ENCODE data around the gene CIAPIN1. TPM values are rescaled to one million over a fixed set of nuclear protein-coding genes. Genes with fewer than 3 reads are reported as not detected.

CIAPIN1 gene
- total RNA-seq, 1 donor from 2014 or later, result 52.3 TPM

DNA sequence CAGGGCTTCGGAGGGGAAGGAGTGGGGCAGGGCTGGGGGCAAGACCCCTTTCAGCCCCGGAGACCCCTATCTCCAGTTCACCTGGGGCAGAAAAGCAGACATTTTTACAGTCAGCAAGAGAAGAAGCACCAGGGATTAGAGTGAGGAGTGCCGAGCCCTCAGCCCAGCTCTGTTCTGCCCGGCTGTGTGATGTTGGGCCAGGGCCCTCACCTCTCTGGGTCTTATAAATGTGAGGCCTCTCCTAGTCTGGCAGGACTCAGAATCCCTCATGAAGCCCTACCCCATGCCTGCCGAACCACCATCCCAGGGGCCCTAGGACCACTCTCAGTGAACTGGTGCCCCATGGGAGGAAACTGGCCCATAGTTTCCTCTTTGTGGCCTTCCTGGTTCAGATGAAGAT lies 62.1 kb downstream of the CIAPIN1 start:
- H3K27ac Mint-ChIP-seq, result peak overlapping the region; percentile 84
- H3K4me1 Mint-ChIP-seq, result peaks cover 82% of the 10 kb centered on the region

DNA sequence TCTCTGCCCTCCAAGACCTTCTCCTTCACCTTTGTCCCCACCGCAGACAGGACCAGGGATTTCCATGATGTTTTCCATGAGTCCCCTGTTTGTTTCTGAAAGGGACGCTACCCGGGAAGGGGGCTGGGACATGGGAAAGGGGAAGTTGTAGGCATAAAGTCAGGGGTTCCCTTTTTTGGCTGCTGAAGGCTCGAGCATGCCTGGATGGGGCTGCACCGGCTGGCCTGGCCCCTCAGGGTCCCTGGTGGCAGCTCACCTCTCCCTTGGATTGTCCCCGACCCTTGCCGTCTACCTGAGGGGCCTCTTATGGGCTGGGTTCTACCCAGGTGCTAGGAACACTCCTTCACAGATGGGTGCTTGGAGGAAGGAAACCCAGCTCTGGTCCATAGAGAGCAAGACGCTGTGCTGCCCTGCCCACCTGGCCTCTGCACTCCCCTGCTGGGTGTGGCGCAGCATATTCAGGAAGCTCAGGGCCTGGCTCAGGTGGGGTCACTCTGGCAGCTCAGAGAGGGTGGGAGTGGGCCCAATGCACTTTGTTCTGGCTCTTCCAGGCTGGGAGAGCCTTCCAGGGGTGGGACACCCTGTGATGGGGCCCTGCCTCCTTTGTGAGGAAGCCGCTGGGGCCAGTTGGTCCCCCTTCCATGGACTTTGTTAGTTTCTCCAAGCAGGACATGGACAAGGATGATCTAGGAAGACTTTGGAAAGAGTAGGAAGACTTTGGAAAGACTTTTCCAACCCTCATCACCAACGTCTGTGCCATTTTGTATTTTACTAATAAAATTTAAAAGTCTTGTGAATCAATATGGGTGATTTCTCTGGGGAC lies 62.7 kb downstream of the CIAPIN1 start:
- peak overlapping the region; percentile 41 for H3K4me3 Mint-ChIP-seq
- peaks cover 78% of the 10 kb centered on the region for H3K4me1 Mint-ChIP-seq
- H3K27ac Mint-ChIP-seq, result peak overlapping the region; percentile 84
- CTCF ChIA-PET, result no interaction called here
- no peaks in the 10 kb centered on the region for H3K36me3 Mint-ChIP-seq (ENCODE audit: low read depth)
- POLR2A ChIA-PET, result interaction anchor here (0.7 to 1.6 kb wide), 4 partner anchors 29 to 45 kb away, joined by 7 to 12 read pairs (median 8); no protein-coding TSS in a partner anchor
- DNase-seq (peak; percentile 40), ATAC-seq (ENCODE audit: low read depth) (peak; percentile 55)
- intact Hi-C loops (cut with micrococcal nuclease), result loop anchor here (1.0 kb wide), 1 partner anchor 29 kb away; no protein-coding TSS in a partner anchor
- TF ChIP-seq, protein P1, sequence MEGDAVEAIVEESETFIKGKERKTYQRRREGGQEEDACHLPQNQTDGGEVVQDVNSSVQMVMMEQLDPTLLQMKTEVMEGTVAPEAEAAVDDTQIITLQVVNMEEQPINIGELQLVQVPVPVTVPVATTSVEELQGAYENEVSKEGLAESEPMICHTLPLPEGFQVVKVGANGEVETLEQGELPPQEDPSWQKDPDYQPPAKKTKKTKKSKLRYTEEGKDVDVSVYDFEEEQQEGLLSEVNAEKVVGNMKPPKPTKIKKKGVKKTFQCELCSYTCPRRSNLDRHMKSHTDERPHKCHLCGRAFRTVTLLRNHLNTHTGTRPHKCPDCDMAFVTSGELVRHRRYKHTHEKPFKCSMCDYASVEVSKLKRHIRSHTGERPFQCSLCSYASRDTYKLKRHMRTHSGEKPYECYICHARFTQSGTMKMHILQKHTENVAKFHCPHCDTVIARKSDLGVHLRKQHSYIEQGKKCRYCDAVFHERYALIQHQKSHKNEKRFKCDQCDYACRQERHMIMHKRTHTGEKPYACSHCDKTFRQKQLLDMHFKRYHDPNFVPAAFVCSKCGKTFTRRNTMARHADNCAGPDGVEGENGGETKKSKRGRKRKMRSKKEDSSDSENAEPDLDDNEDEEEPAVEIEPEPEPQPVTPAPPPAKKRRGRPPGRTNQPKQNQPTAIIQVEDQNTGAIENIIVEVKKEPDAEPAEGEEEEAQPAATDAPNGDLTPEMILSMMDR (IDR thresholded peaks at IDR 0.05), result no peak
- H3K27me3 Mint-ChIP-seq, result no peaks in the 10 kb centered on the region
- H3K9me3 Mint-ChIP-seq, result no peaks in the 10 kb centered on the region

More for the DNA sequence above, 62.1 kb downstream of the CIAPIN1 start:
- no peaks in the 10 kb centered on the region for H3K36me3 Mint-ChIP-seq (ENCODE audit: low read depth)
- POLR2A ChIA-PET, result interaction anchor here (0.7 to 1.6 kb wide), 4 partner anchors 28 to 46 kb away, joined by 7 to 12 read pairs (median 8); no protein-coding TSS in a partner anchor
- H3K4me3 Mint-ChIP-seq, result peak overlapping the region; percentile 41
- ATAC-seq (ENCODE audit: low read depth), result no peak
- TF ChIP-seq, protein P1 (IDR thresholded peaks at IDR 0.05), result no peak
- no peak for DNase-seq
- intact Hi-C loops (cut with micrococcal nuclease), result no loop called here
- CTCF ChIA-PET, result no interaction called here
- H3K9me3 Mint-ChIP-seq, result no peaks in the 10 kb centered on the region
- no peaks in the 10 kb centered on the region for H3K27me3 Mint-ChIP-seq

DNA sequence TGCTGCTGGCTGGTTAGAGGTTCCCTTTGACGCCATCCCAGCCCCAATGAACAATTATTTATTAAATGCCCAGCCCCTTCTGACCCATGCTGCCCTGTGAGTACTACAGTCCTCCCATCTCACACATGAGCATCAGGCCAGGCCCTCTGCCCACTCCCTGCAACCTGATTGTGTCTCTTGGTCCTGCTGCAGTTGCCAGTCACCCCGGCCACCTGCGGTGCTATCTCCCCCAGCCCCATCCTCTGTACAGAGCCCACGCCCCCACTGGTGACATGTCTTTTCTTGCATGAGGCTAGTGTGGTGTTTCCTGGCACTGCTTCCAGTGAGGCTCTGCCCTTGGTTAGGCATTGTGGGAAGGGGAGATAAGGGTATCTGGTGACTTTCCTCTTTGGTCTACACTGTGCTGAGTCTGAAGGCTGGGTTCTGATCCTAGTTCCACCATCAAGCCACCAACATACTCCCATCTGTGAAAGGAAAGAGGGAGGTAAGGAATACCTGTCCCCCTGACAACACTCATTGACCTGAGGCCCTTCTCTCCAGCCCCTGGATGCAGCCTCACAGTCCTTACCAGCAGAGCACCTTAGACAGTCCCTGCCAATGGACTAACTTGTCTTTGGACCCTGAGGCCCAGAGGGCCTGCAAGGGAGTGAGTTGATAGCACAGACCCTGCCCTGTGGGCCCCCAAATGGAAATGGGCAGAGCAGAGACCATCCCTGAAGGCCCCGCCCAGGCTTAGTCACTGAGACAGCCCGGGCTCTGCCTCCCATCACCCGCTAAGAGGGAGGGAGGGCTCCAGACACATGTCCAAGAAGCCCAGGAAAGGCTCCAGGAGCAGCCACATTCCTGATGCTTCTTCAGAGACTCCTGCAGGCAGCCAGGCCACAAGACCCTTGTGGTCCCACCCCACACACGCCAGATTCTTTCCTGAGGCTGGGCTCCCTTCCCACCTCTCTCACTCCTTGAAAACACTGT lies 63.6 kb downstream of the CIAPIN1 start:
- Mint-ChIP-seq H3K4me3 (peak overlapping the region; percentile 1), H3K36me3 (ENCODE audit: low read depth) (no peaks in the 10 kb centered on the region), H3K27ac (peak overlapping the region; percentile 84), H3K27me3 (no peaks in the 10 kb centered on the region), H3K9me3 (no peaks in the 10 kb centered on the region), H3K4me1 (peaks cover 70% of the 10 kb centered on the region)
- ATAC-seq (ENCODE audit: low read depth) (no peak), DNase-seq (no peak)
- ChIA-PET POLR2A (interaction anchor here (1.1 to 1.6 kb wide), 2 partner anchors 30 to 33 kb away, joined by 7 to 10 read pairs; no protein-coding TSS in a partner anchor), CTCF (no interaction called here)
- TF ChIP-seq, protein P1 (IDR thresholded peaks at IDR 0.05), result no peak
- intact Hi-C loops (cut with micrococcal nuclease), result loop anchor here (1.0 kb wide), 1 partner anchor 30 kb away; no protein-coding TSS in a partner anchor

DNA sequence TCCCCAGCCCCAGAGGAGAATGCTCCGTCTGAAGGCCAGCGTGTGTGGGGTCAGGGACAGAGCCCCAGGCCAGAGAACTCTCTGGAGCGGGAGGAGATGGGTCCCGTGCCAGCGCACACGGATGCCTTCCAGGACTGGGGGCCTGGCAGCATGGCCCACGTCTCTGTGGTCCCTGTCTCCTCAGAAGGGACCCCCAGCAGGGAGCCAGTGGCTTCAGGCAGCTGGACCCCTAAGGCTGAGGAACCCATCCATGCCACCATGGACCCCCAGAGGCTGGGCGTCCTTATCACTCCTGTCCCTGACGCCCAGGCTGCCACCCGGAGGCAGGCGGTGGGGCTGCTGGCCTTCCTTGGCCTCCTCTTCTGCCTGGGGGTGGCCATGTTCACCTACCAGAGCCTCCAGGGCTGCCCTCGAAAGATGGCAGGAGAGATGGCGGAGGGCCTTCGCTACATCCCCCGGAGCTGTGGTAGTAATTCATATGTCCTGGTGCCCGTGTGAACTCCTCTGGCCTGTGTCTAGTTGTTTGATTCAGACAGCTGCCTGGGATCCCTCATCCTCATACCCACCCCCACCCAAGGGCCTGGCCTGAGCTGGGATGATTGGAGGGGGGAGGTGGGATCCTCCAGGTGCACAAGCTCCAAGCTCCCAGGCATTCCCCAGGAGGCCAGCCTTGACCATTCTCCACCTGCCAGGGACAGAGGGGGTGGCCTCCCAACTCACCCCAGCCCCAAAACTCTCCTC lies 64.5 kb downstream of the CIAPIN1 start:
- H3K4me3 Mint-ChIP-seq, result no peak overlapping the region
- TF ChIP-seq, protein P1 (IDR thresholded peaks at IDR 0.05), result no peak
- no peaks in the 10 kb centered on the region for H3K9me3 Mint-ChIP-seq
- H3K4me1 Mint-ChIP-seq, result peaks cover 70% of the 10 kb centered on the region
- no peaks in the 10 kb centered on the region for H3K27me3 Mint-ChIP-seq
- ATAC-seq (ENCODE audit: low read depth) (no peak), DNase-seq (no peak)
- ChIA-PET CTCF (no interaction called here), POLR2A (no interaction called here)
- no peaks in the 10 kb centered on the region for H3K36me3 Mint-ChIP-seq (ENCODE audit: low read depth)
- intact Hi-C loops (cut with micrococcal nuclease), result no loop called here
- peak overlapping the region; percentile 66 for H3K27ac Mint-ChIP-seq

All from activated B cell treated with CpG ODN at 0.5 μM for 24 hours (primary cell).